ENCODE measurements around the gene FOXJ2. TPM values are rescaled to one million over a fixed set of nuclear protein-coding genes. Genes with fewer than 3 reads are reported as not detected.
"Not testable (repeated sequence)": the region's sequence is repeated elsewhere in the genome, so short reads cannot be mapped to it uniquely, and the experiment has no call there.

FOXJ2 gene
- total and polyA plus RNA-seq, 2 donors (not counting 1 experiment from before 2014, with no cell fraction given) = 9.5 to 19.4 TPM

DNA sequence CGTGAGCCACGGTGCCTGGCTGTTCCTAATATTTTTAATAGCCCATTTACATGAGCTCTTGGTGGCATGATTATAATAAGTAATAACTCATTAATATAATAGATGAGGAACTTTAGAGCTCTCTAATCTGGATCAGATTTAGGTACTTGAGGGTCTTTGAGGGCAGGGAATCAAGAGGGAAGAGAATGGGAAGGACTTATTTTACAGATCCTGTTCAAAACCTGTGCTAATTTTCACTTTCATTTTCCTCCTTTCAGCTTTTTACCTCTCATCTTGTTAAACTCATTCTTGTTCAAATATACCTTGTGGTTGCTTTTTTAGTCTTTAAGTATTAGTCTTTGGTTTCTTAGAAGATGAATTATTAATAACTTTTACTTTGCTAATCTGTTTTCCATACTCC is 55.1 kb downstream of the FOXJ2 start:
- peaks cover 33 to 38% of the 10 kb centered on the region in 2 donors for H3K4me1 ChIP-seq (ENCODE audit: control insufficient read depth in 2 of 2, insufficient read depth in 2 of 2, low read length in 2 of 2)
- Mint-ChIP-seq H3K4me3 (peak overlapping the region; percentile 61), H3K27me3 (no peaks in the 10 kb centered on the region), H3K9me3 (ENCODE audit: insufficient read depth) (no peaks in the 10 kb centered on the region), H3K4me1 (peaks cover 46% of the 10 kb centered on the region), H3K27ac (peak overlapping the region; percentile 73)
- no peak for TF ChIP-seq EZH2 (IDR thresholded peaks at IDR 0.05; ENCODE audit: borderline replicate concordance, insufficient read depth, low read depth, low read length, poor library complexity, severe bottlenecking)
- TF ChIP-seq, protein P1, sequence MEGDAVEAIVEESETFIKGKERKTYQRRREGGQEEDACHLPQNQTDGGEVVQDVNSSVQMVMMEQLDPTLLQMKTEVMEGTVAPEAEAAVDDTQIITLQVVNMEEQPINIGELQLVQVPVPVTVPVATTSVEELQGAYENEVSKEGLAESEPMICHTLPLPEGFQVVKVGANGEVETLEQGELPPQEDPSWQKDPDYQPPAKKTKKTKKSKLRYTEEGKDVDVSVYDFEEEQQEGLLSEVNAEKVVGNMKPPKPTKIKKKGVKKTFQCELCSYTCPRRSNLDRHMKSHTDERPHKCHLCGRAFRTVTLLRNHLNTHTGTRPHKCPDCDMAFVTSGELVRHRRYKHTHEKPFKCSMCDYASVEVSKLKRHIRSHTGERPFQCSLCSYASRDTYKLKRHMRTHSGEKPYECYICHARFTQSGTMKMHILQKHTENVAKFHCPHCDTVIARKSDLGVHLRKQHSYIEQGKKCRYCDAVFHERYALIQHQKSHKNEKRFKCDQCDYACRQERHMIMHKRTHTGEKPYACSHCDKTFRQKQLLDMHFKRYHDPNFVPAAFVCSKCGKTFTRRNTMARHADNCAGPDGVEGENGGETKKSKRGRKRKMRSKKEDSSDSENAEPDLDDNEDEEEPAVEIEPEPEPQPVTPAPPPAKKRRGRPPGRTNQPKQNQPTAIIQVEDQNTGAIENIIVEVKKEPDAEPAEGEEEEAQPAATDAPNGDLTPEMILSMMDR (IDR thresholded peaks at IDR 0.05) = no peak
- H3K27me3 ChIP-seq (replicated peaks in 1 of 4; ENCODE audit: control extremely low read depth in 1 of 4, control insufficient read depth in 3 of 4, insufficient read depth in 4 of 4, low read length in 3 of 4) = no peaks in the 10 kb centered on the region
- intact Hi-C loops (cut with micrococcal nuclease) = no loop called here
- peaks cover 61% of the 10 kb centered on the region for H3K79me2 ChIP-seq (ENCODE audit: control insufficient read depth, insufficient read depth, low read length)
- H2AFZ ChIP-seq (ENCODE audit: insufficient read depth, low read depth, low read length, poor library complexity, severe bottlenecking) = no peak overlapping the region
- peak overlapping the region; percentile 58 for H3K4me2 ChIP-seq (replicated peaks; ENCODE audit: low read depth, low read length, poor library complexity, severe bottlenecking)
- H4K20me1 ChIP-seq (ENCODE audit: control insufficient read depth, insufficient read depth, low read length, poor library complexity, severe bottlenecking) = peaks cover 13% of the 10 kb centered on the region
- CTCF ChIA-PET = interaction anchor here (1.7 kb wide), 1 partner anchor 42 kb away, joined by 6 read pairs; no protein-coding TSS in a partner anchor
- peak overlapping the region; percentile 9 to 55 for H3K27ac ChIP-seq (ENCODE audit: low read length in 2 of 2)
- H3K9me3 ChIP-seq (ENCODE audit: control extremely low read depth in 1 of 3, control insufficient read depth in 2 of 3, insufficient read depth in 1 of 3, low read length in 2 of 3) = no peaks in the 10 kb centered on the region
- DNase-seq = peak; percentile 18
- POLR2A ChIA-PET = no interaction called here
- WGBS (ENCODE audit: insufficient coverage) = no CpG with 5 or more reads among the region's 2 CpGs
- H3K9ac ChIP-seq (ENCODE audit: low read length) = peak overlapping the region; percentile 46
- H3K4me3 ChIP-seq (ENCODE audit: control extremely low read depth in 1 of 5, extremely low read depth in 1 of 5, insufficient read depth in 1 of 5, low read depth in 2 of 5, low read length in 4 of 5) = no peak overlapping the region
- peaks cover 3 to 34% of the 10 kb centered on the region in 2 experiments for H3K36me3 ChIP-seq (replicated peaks in 1 of 2; ENCODE audit: control extremely low read depth in 1 of 2, control insufficient read depth in 1 of 2, extremely low read depth in 1 of 2, insufficient read depth in 2 of 2, low read length in 1 of 2)
- no peak for ATAC-seq (ENCODE audit: low read depth)

DNA sequence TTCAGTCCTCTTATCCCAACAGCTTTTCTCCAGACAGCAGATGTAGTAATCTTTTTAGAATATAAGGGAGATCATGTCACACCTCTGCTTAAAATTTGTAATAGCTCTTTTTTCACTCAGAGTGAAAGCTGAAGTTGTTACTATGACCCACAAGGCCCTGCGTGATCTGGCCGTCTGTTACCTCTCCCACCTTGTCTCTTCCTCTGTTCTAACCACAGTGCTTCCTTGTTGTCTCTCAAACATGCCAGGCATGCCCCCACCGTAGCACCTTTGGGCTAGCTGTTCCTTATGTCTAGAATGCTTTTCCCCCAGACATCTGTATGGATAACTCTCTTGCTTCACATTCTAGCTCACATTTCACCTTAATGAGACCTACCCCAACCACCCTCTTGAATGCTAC is 56.1 kb downstream of the FOXJ2 start:
- H4K20me1 ChIP-seq (ENCODE audit: control insufficient read depth, insufficient read depth, low read length, poor library complexity, severe bottlenecking) = peaks cover 13% of the 10 kb centered on the region
- whole genome bisulfite sequencing (ENCODE audit: insufficient coverage) = 4% methylated on average over 3 of the region's 3 CpGs
- ChIA-PET CTCF (interaction anchor here (0.8 to 1.7 kb wide), 2 partner anchors 39 to 43 kb away, joined by 3 to 6 read pairs; no protein-coding TSS in a partner anchor), POLR2A (no interaction called here)
- no peaks in the 10 kb centered on the region for H3K27me3 ChIP-seq (replicated peaks in 1 of 4; ENCODE audit: control extremely low read depth in 1 of 4, control insufficient read depth in 3 of 4, insufficient read depth in 4 of 4, low read length in 3 of 4)
- H3K36me3 ChIP-seq (replicated peaks in 1 of 2; ENCODE audit: control extremely low read depth in 1 of 2, control insufficient read depth in 1 of 2, extremely low read depth in 1 of 2, insufficient read depth in 2 of 2, low read length in 1 of 2) = peaks cover 7 to 43% of the 10 kb centered on the region in 2 experiments
- Mint-ChIP-seq H3K9me3 (ENCODE audit: insufficient read depth) (no peaks in the 10 kb centered on the region), H3K4me3 (peak overlapping the region; percentile 53), H3K27ac (peak overlapping the region; percentile 59), H3K27me3 (no peaks in the 10 kb centered on the region), H3K4me1 (peaks cover 38% of the 10 kb centered on the region)
- no peaks in the 10 kb centered on the region for H3K9me3 ChIP-seq (ENCODE audit: control extremely low read depth in 1 of 3, control insufficient read depth in 2 of 3, insufficient read depth in 1 of 3, low read length in 2 of 3)
- H3K4me2 ChIP-seq (replicated peaks; ENCODE audit: low read depth, low read length, poor library complexity, severe bottlenecking) = peak overlapping the region; percentile 58
- peak overlapping the region; percentile 53 for H2AFZ ChIP-seq (ENCODE audit: insufficient read depth, low read depth, low read length, poor library complexity, severe bottlenecking)
- ATAC-seq (ENCODE audit: low read depth) (no peak), DNase-seq (peak; percentile 46)
- peak overlapping the region; percentile 46 for H3K9ac ChIP-seq (ENCODE audit: low read length)
- H3K79me2 ChIP-seq (ENCODE audit: control insufficient read depth, insufficient read depth, low read length) = peaks cover 51% of the 10 kb centered on the region
- peaks cover 25 to 29% of the 10 kb centered on the region in 2 donors for H3K4me1 ChIP-seq (ENCODE audit: control insufficient read depth in 2 of 2, insufficient read depth in 2 of 2, low read length in 2 of 2)
- TF ChIP-seq, protein P1 (IDR thresholded peaks at IDR 0.05) = no peak
- peak overlapping the region in 1 of 5 experiments; percentile 15 for H3K4me3 ChIP-seq (ENCODE audit: control extremely low read depth in 1 of 5, extremely low read depth in 1 of 5, insufficient read depth in 1 of 5, low read depth in 2 of 5, low read length in 4 of 5)
- H3K27ac ChIP-seq (ENCODE audit: low read length in 2 of 2) = peak overlapping the region; percentile 51 to 55
- intact Hi-C loops (cut with micrococcal nuclease) = no loop called here

- ATAC-seq (ENCODE audit: low read depth); DNase-seq; H3K9me3 Mint-ChIP-seq (ENCODE audit: insufficient read depth); H2AFZ ChIP-seq (ENCODE audit: insufficient read depth, low read depth, low read length, poor library complexity, severe bottlenecking); POLR2A ChIA-PET; H3K9me3 ChIP-seq (ENCODE audit: control extremely low read depth in 1 of 3, control insufficient read depth in 2 of 3, insufficient read depth in 1 of 3, low read length in 2 of 3); intact Hi-C loops (cut with micrococcal nuclease); H3K27ac Mint-ChIP-seq; H3K4me2 ChIP-seq (replicated peaks; ENCODE audit: low read depth, low read length, poor library complexity, severe bottlenecking); H3K4me3 Mint-ChIP-seq; H3K4me3 ChIP-seq (ENCODE audit: control extremely low read depth in 1 of 5, extremely low read depth in 1 of 5, insufficient read depth in 1 of 5, low read depth in 2 of 5, low read length in 4 of 5); H3K27me3 ChIP-seq (replicated peaks in 1 of 4; ENCODE audit: control extremely low read depth in 1 of 4, control insufficient read depth in 3 of 4, insufficient read depth in 4 of 4, low read length in 3 of 4); H3K27me3 Mint-ChIP-seq: not testable (repeated sequence)
- peaks cover 44% of the 10 kb centered on the region for H3K79me2 ChIP-seq (ENCODE audit: control insufficient read depth, insufficient read depth, low read length)
- H3K36me3 ChIP-seq (replicated peaks in 1 of 2; ENCODE audit: control extremely low read depth in 1 of 2, control insufficient read depth in 1 of 2, extremely low read depth in 1 of 2, insufficient read depth in 2 of 2, low read length in 1 of 2) = peaks cover 9 to 48% of the 10 kb centered on the region in 2 experiments
- H3K27ac ChIP-seq (ENCODE audit: low read length in 2 of 2) = peak overlapping the region in 1 of 2 donors; percentile 55
- CTCF ChIA-PET = interaction anchor here (0.8 kb wide), 1 partner anchor 39 kb away, joined by 3 read pairs; no protein-coding TSS in a partner anchor
- peak overlapping the region; percentile 46 for H3K9ac ChIP-seq (ENCODE audit: low read length)
- WGBS (ENCODE audit: insufficient coverage) = 81% methylated on average over 9 of the region's 11 CpGs
- peaks cover 20 to 22% of the 10 kb centered on the region in 2 donors for H3K4me1 ChIP-seq (ENCODE audit: control insufficient read depth in 2 of 2, insufficient read depth in 2 of 2, low read length in 2 of 2)
- H4K20me1 ChIP-seq (ENCODE audit: control insufficient read depth, insufficient read depth, low read length, poor library complexity, severe bottlenecking) = peaks cover 13% of the 10 kb centered on the region
- peaks cover 31% of the 10 kb centered on the region for H3K4me1 Mint-ChIP-seq
These were observed 56.8 kb downstream of the FOXJ2 start for GRCh38 chr12:8089277-8089676.

Measured in B cell (primary cell).